HepG2 (cell line): ENCODE results near the gene HOXB4. TPM values are rescaled to one million over a fixed set of nuclear protein-coding genes. Genes with fewer than 3 reads are reported as not detected.

Source experiments
- ATAC-seq: fragments of 200-7000 bp; cut with Tn5 transposase; 3 replicates; pipeline ENCODE4 v1.9.1; 2020; ENCODE audit warnings: mild to moderate bottlenecking, moderate library complexity
- BruUV-seq: library from RNA; stranded (reverse); fragments of 400-500 nt; replicated peaks from 2 replicates; lab custom pipeline; 2021; lab: Mats Ljungman, UMichigan
- CTCF ChIA-PET: fragments of 300-600 bp; formaldehyde crosslinking; extraction: SDS; loops from one replicate; lab custom pipeline; 2021; ENCODE audit warnings: low total read pairs, inconsistent platforms, low intra/inter-chr PET ratio; lab: Yijun Ruan, JAX
- POLR2A ChIA-PET: fragments of 350-600 bp; sonication (Branson Sonifier 250); formaldehyde crosslinking; loops from one replicate; lab custom pipeline; 2020; ENCODE audit warnings: antibody characterized with exemption, inconsistent platforms; lab: Yijun Ruan, JAX
- DNase-seq: peaks from one replicate; pipeline ENCODE4 v3.0.0-alpha.2; 2015; ENCODE audit warnings: low spot score
- FAIRE-seq: peaks from 3 replicates; lab custom pipeline; 2011; peaks lifted over from hg19 to GRCh38; lab: Jason Lieb, UNC
- H2AFZ ChIP-seq: one replicate; pipeline ENCODE4 v1.6.1; 2011; ENCODE audit warnings: low read length, inconsistent platforms
- H3K27ac ChIP-seq: fragments of 300-600 bp; 3 replicates; pipeline ENCODE4 v1.8.0; 2011; ENCODE audit warnings: mixed run types, mild to moderate bottlenecking, mixed read lengths, low read length, inconsistent platforms; ENCODE audit not compliant: insufficient read depth; ENCODE audit errors: extremely low read length
- H3K27me3 ChIP-seq, 2 experiments: fragments of 200-600 bp in 1 of 2; 2 replicates in 1 of 2; 3 replicates in 1 of 2; pipeline versions ENCODE4 v1.6.0 to v1.8.0; 2011; ENCODE audit warnings: low read length in 2 of 2, mild to moderate bottlenecking in 2 of 2, moderate library complexity in 2 of 2, inconsistent platforms in 1 of 2; ENCODE audit not compliant: insufficient read depth in 2 of 2, control insufficient read depth in 1 of 2
- H3K36me3 ChIP-seq, 2 experiments: fragments of 200-600 bp in 1 of 2; replicated peaks in 1 of 2; 2 replicates in 1 of 2; 3 replicates in 1 of 2; pipeline versions ENCODE4 v1.5.1 to v1.8.0; 2011; ENCODE audit warnings: low read length in 2 of 2, inconsistent platforms in 1 of 2; ENCODE audit not compliant: insufficient read depth in 2 of 2, control insufficient read depth in 1 of 2
- H3K4me1 ChIP-seq: 2 replicates; pipeline ENCODE4 v1.5.1; 2012; ENCODE audit warnings: low read length, inconsistent platforms; ENCODE audit not compliant: insufficient read depth
- H3K4me2 ChIP-seq: 2 replicates; pipeline ENCODE4 v1.6.0; 2011; ENCODE audit warnings: low read depth, low read length, inconsistent platforms
- H3K4me3 ChIP-seq, 3 experiments: fragments of 200-600 bp in 1 of 3; sonication (generic), shearing (Covaris generic) in 1 of 3; replicated peaks in 1 of 3; 2 replicates each; pipeline ENCODE4 v1.5.1; 2011 to 2016; ENCODE audit warnings: low read length in 3 of 3, inconsistent platforms in 2 of 3, low read depth in 2 of 3, mild to moderate bottlenecking in 2 of 3, control low read depth in 1 of 3, mixed read lengths in 1 of 3; ENCODE audit not compliant: insufficient read depth in 1 of 3
- H3K79me2 ChIP-seq: one replicate; pipeline ENCODE4 v1.6.1; 2011; ENCODE audit warnings: low read length, inconsistent platforms; ENCODE audit not compliant: insufficient read depth
- H3K9ac ChIP-seq: 2 replicates; pipeline ENCODE4 v1.6.0; 2011; ENCODE audit warnings: mild to moderate bottlenecking, low read depth, low read length, inconsistent platforms; ENCODE audit not compliant: insufficient read depth
- H3K9me3 ChIP-seq: 2 replicates; pipeline ENCODE4 v1.5.1; 2012; ENCODE audit warnings: mild to moderate bottlenecking, low read length
- H4K20me1 ChIP-seq: 2 replicates; pipeline ENCODE4 v1.6.0; 2011; ENCODE audit warnings: inconsistent platforms, mild to moderate bottlenecking, low read length, moderate library complexity; ENCODE audit not compliant: insufficient read depth
- CBX2 ChIP-seq, 2 experiments: fragments of 200-600 bp in 1 of 2; sonication (generic); formaldehyde crosslinking in 1 of 2; IDR thresholded peaks; 2 replicates each; pipeline versions ENCODE4 v1.7.0 to v1.8.1; 2018 to 2022; ENCODE audit warnings: low read depth in 2 of 2, low read length in 1 of 2, mild to moderate bottlenecking in 1 of 2, missing genetic modification reagents in 1 of 2
- CCDC6 ChIP-seq: sonication (generic); formaldehyde crosslinking; IDR thresholded peaks from 2 replicates; pipeline ENCODE4 v1.8.1; 2022; ENCODE audit warnings: mild to moderate bottlenecking, missing genetic modification reagents, moderate library complexity
- ELF1 ChIP-seq: sonication (generic); formaldehyde crosslinking; IDR thresholded peaks from 2 replicates; pipeline ENCODE4 v1.4.0; 2020; ENCODE audit warnings: missing genetic modification reagents
- ETV6 ChIP-seq: sonication (generic); formaldehyde crosslinking; conservative IDR thresholded peaks from 2 replicates; pipeline ENCODE4 v1.4.0; 2020; ENCODE audit warnings: missing genetic modification reagents
- FOXK1 ChIP-seq: sonication (generic); formaldehyde crosslinking; IDR thresholded peaks from 2 replicates; pipeline ENCODE4 v1.4.0; 2020; ENCODE audit warnings: low read depth, missing genetic modification reagents, borderline replicate concordance
- HMG20A ChIP-seq: IDR thresholded peaks from 2 replicates; pipeline ENCODE4 v1.6.1; 2016; ENCODE audit warnings: borderline replicate concordance
- HMGXB4 ChIP-seq, 2 experiments: sonication (generic) in 1 of 2; formaldehyde crosslinking in 1 of 2; IDR thresholded peaks; 2 replicates each; pipeline versions ENCODE4 v1.4.0 to v1.6.1; 2018 to 2020; ENCODE audit warnings: missing genetic modification reagents in 2 of 2, borderline replicate concordance in 1 of 2, low read depth in 1 of 2, mild to moderate bottlenecking in 1 of 2, missing biosample characterization in 1 of 2
- HNRNPL ChIP-seq: fragments of 200-400 bp; formaldehyde crosslinking; IDR thresholded peaks from 2 replicates; pipeline ENCODE4 v1.6.1; 2017; ENCODE audit warnings: mild to moderate bottlenecking, low read depth, low read length
- HOXA3 ChIP-seq: sonication (generic); formaldehyde crosslinking; IDR thresholded peaks from 2 replicates; pipeline ENCODE4 v1.5.0; 2020; ENCODE audit warnings: missing genetic modification reagents
- MEF2D ChIP-seq: sonication (generic); formaldehyde crosslinking; IDR thresholded peaks from 2 replicates; pipeline ENCODE4 v1.5.1; 2020; ENCODE audit warnings: mild to moderate bottlenecking, missing genetic modification reagents
- NFE2L2 ChIP-seq: fragments of 150-350 bp; IDR thresholded peaks from 2 replicates; pipeline ENCODE4 v1.6.1; 2014; ENCODE audit warnings: low read length
- NR2F1 ChIP-seq, 2 experiments: fragments of 450-650 bp in 1 of 2; formaldehyde crosslinking in 1 of 2; IDR thresholded peaks; 2 replicates each; pipeline versions ENCODE4 v1.5.0 to v1.6.1; 2016 to 2020; ENCODE audit warnings: mild to moderate bottlenecking in 1 of 2, missing compliant biosample characterization in 1 of 2, missing genetic modification reagents in 1 of 2, moderate library complexity in 1 of 2
- PHF20 ChIP-seq: sonication (generic); formaldehyde crosslinking; IDR thresholded peaks from 2 replicates; pipeline ENCODE4 v1.5.0; 2020; ENCODE audit warnings: mild to moderate bottlenecking, missing genetic modification reagents
- REXO4 ChIP-seq: sonication (generic); formaldehyde crosslinking; IDR thresholded peaks from 2 replicates; pipeline ENCODE4 v1.8.0; 2022; ENCODE audit warnings: missing genetic modification reagents, mild to moderate bottlenecking, borderline replicate concordance
- SCMH1 ChIP-seq: sonication (generic); formaldehyde crosslinking; IDR thresholded peaks from 2 replicates; pipeline ENCODE4 v1.9.0; 2021; ENCODE audit warnings: missing genetic modification reagents, mild to moderate bottlenecking, borderline replicate concordance
- ZNF205 ChIP-seq: IDR thresholded peaks from 2 replicates; pipeline ENCODE4 v1.6.1; 2018; ENCODE audit warnings: missing biosample characterization, missing genetic modification reagents
- ZNF232 ChIP-seq: sonication (generic); formaldehyde crosslinking; IDR thresholded peaks from 2 replicates; pipeline ENCODE4 v1.4.0; 2020; ENCODE audit warnings: missing genetic modification reagents, borderline replicate concordance
- ZNF550 ChIP-seq: sonication (generic); formaldehyde crosslinking; IDR thresholded peaks from 2 replicates; pipeline ENCODE4 v1.4.0; 2020; ENCODE audit warnings: mild to moderate bottlenecking, missing genetic modification reagents, borderline replicate concordance
- ZNF616 ChIP-seq: sonication (generic); formaldehyde crosslinking; IDR thresholded peaks from 2 replicates; pipeline ENCODE4 v1.5.0; 2020; ENCODE audit warnings: low read depth, mild to moderate bottlenecking, missing genetic modification reagents
- ZSCAN22 ChIP-seq: sonication (generic); formaldehyde crosslinking; IDR thresholded peaks from 2 replicates; pipeline ENCODE4 v1.4.0; 2020; ENCODE audit warnings: mild to moderate bottlenecking, missing genetic modification reagents
- WGBS: methylation state at CpG from one replicate; pipeline ENCODE4 v1.1.6; 2017; ENCODE audit warnings: low lambda C conversion rate; 5-methylcytosine and 5-hydroxymethylcytosine counted together
- in situ Hi-C: cut with HindIII; loops from 2 replicates; pipeline ENCODE4 v1.10.0; 2017; ENCODE audit warnings: low pct_unique_long_range_greater_than_20kb; ENCODE audit not compliant: extremely low pct_ligation_motif_present
- intact Hi-C: fragments of 100-400 bp; cut with micrococcal nuclease; formaldehyde crosslinking; loops from one replicate; pipeline ENCODE4 v1.10.0; 2022; ENCODE audit not compliant: unreplicated experiment
- polyA plus RNA-seq, 8 experiments: library from polyadenylated mRNA; depleted of rRNA in 3 of 8; stranded (reverse) in 7 of 8; unstranded in 1 of 8; fragments of >200 nt; fragmentation: Illumina TruSeq in 4 of 8; extraction: Trizol in 4 of 8; gene quantifications; 2 replicates each; pipeline versions ENCODE4 v1.2.1 to v1.2.3, GENCODE V29; 2011 to 2016; ENCODE audit warnings: low read depth in 4 of 8, missing spikeins in 1 of 8, mixed read lengths in 1 of 8; ENCODE audit not compliant: insufficient read depth in 1 of 8
- total RNA-seq, 5 experiments: library from RNA; depleted of rRNA; stranded (reverse); fragments of >200 nt; fragmentation: Illumina TruSeq; extraction: Trizol; gene quantifications; 2 replicates each; pipeline ENCODE4 v1.2.3, GENCODE V29; 2016; ENCODE audit warnings: low read depth in 1 of 5

The HOXB4 gene
- total and polyA plus RNA-seq, 2 of the 13 experiments (the other 11 are each of a cell fraction or from before 2014, with no cell fraction given) = not detected

- H3K4me2 ChIP-seq = no peak overlapping the region
- no peak overlapping the region for H3K27ac ChIP-seq
- H3K79me2 ChIP-seq = no peaks in the 10 kb centered on the region
- no peak for TF ChIP-seq HMGXB4 (CRISPR knock-in tag; IDR thresholded peaks at IDR 0.05; ENCODE audit: borderline replicate concordance in 1 of 2, low read depth in 1 of 2)
- no peak for TF ChIP-seq HOXA3 (CRISPR knock-in tag)
- no peak for TF ChIP-seq NR2F1 (CRISPR knock-in tag; IDR thresholded peaks at IDR 0.05)
- no peak for TF ChIP-seq ETV6
- no peak for TF ChIP-seq CBX2 (IDR thresholded peaks at IDR 0.05; ENCODE audit: low read depth, low read length)
- TF ChIP-seq CBX2 (CRISPR knock-in tag; IDR thresholded peaks at IDR 0.05; ENCODE audit: low read depth) = no peak
- no peak for TF ChIP-seq SCMH1 (CRISPR knock-in tag)
- no peak for TF ChIP-seq NFE2L2
- TF ChIP-seq HMG20A = no peak
- no peak for TF ChIP-seq ZNF616 (CRISPR knock-in tag)
- TF ChIP-seq HNRNPL = no peak
- TF ChIP-seq ZSCAN22 (CRISPR knock-in tag) = no peak
- no peak for TF ChIP-seq FOXK1 (CRISPR knock-in tag)
- no peak for TF ChIP-seq ZNF550 (CRISPR knock-in tag)
- no peak for TF ChIP-seq PHF20
- TF ChIP-seq ZNF232 (CRISPR knock-in tag) = no peak
- no peak for TF ChIP-seq ZNF205
- TF ChIP-seq MEF2D = no peak
- TF ChIP-seq REXO4 = no peak
- no peak for TF ChIP-seq ELF1 (CRISPR knock-in tag)
- TF ChIP-seq CCDC6 (CRISPR knock-in tag) = no peak
- ATAC-seq (no peak), FAIRE-seq (no peak), DNase-seq (no peak)
- H3K4me3 ChIP-seq = no peak overlapping the region
- no peak overlapping the region for H2AFZ ChIP-seq
- BruUV-seq = no TSS peak
- no peaks in the 10 kb centered on the region for H3K9me3 ChIP-seq
- 24% methylated on average over 32 of the region's 32 CpGs for WGBS
- POLR2A ChIA-PET = no interaction called here
- no peak overlapping the region for H3K9ac ChIP-seq
- CTCF ChIA-PET = interaction anchor here (2.0 kb wide), 1 partner anchor 283 kb away, joined by 10 read pairs; no protein-coding TSS in a partner anchor
- in situ Hi-C loops = no loop called here
- peaks cover 44 to 98% of the 10 kb centered on the region in 2 experiments for H3K27me3 ChIP-seq
- no peaks in the 10 kb centered on the region for H3K36me3 ChIP-seq
- H3K4me1 ChIP-seq = no peaks in the 10 kb centered on the region
- peaks cover 8% of the 10 kb centered on the region; the same call in 1 of the 2 replicates for H4K20me1 ChIP-seq
- intact Hi-C loops = loop anchor here (5.0 kb wide), 2 partner anchors 358 to 593 kb away; no protein-coding TSS in a partner anchor
Measured at GRCh38 chr17:48619826-48620449, 41.8 kb upstream of the HOXB4 start.
